ENCODE measurements around the gene DIP2C. TPM values are rescaled to one million over a fixed set of nuclear protein-coding genes. Genes with fewer than 3 reads are reported as not detected.
A peak's percentile ranks its signal among the peaks of the same experiment; 100 is the strongest.

Gene DIP2C
- total RNA-seq, 2 experiments from 2014 or later, result 0.85 to 0.95 TPM

- intact Hi-C loops (cut with micrococcal nuclease), result no loop called here
- Mint-ChIP-seq H3K36me3 (ENCODE audit: low read depth) (no peaks in the 10 kb centered on the region), H3K27me3 (peaks cover 12% of the 10 kb centered on the region), H3K4me3 (no peak overlapping the region), H3K27ac (no peak overlapping the region), H3K9me3 (no peaks in the 10 kb centered on the region), H3K4me1 (ENCODE audit: low read depth) (peaks cover 2% of the 10 kb centered on the region)
- TF ChIP-seq CTCF (IDR thresholded peaks at IDR 0.05), result no peak
- ChIA-PET CTCF (no interaction called here), POLR2A (no interaction called here)
- DNase-seq (peak; percentile 42), ATAC-seq (no peak)
Observed at GRCh38 chr10:557792-558328, 131.6 kb downstream of the DIP2C start.

DNA sequence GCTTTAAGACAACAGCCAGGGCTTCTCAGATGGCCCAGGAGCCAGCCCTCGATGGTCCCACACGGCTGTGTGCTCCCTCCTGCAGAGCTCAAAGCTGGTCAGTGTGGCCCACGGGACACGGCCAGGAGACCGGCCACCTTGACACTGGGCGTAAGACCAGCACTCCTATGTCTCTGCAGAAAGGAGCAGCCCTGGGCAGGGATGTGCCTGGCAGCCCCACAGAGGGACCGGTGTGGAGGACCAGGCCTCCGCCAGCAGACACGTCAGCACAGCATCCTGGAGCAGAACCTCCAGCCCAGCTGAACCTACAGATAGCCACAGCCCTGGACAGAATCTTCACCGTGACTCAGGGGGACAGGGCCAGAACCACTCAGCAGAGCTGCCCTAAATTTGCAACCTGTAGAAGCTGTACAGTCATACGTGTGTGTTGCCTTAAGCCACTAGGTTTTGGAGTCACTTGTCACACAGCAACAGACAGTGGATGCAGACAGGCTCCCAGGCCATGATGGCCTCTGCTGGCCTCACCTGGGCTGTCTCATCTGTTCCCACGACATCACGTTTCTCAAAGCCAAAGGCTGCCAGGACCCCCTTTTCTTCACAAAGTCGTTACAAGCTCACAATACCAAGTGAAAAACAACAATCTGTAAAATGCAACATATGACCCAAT lies 132.4 kb downstream of the DIP2C start:
- no peak for TF ChIP-seq CTCF (IDR thresholded peaks at IDR 0.05)
- H3K9me3 Mint-ChIP-seq, result no peaks in the 10 kb centered on the region
- no peak for DNase-seq
- no peak overlapping the region for H3K4me3 Mint-ChIP-seq
- ChIA-PET POLR2A (no interaction called here), CTCF (no interaction called here)
- H3K27ac Mint-ChIP-seq, result no peak overlapping the region
- H3K27me3 Mint-ChIP-seq, result peaks cover 12% of the 10 kb centered on the region
- peaks cover 2% of the 10 kb centered on the region for H3K4me1 Mint-ChIP-seq (ENCODE audit: low read depth)
- intact Hi-C loops (cut with micrococcal nuclease), result no loop called here
- no peak for ATAC-seq
- no peaks in the 10 kb centered on the region for H3K36me3 Mint-ChIP-seq (ENCODE audit: low read depth)

GRCh38 chr10:555682-556350 lies 133.7 kb downstream of the DIP2C start:
- Mint-ChIP-seq H3K9me3 (no peaks in the 10 kb centered on the region), H3K27ac (no peak overlapping the region), H3K36me3 (ENCODE audit: low read depth) (no peaks in the 10 kb centered on the region), H3K4me1 (ENCODE audit: low read depth) (peaks cover 2% of the 10 kb centered on the region), H3K27me3 (peaks cover 13% of the 10 kb centered on the region), H3K4me3 (no peak overlapping the region)
- TF ChIP-seq CTCF (IDR thresholded peaks at IDR 0.05), result no peak
- ChIA-PET POLR2A (no interaction called here), CTCF (no interaction called here)
- DNase-seq (no peak), ATAC-seq (no peak)
- intact Hi-C loops (cut with micrococcal nuclease), result no loop called here

GRCh38 chr10:555281-555680 lies 134.2 kb downstream of the DIP2C start:
- Mint-ChIP-seq H3K4me1 (ENCODE audit: low read depth) (peaks cover 2% of the 10 kb centered on the region), H3K27ac (no peak overlapping the region), H3K4me3 (no peak overlapping the region), H3K9me3 (no peaks in the 10 kb centered on the region), H3K36me3 (ENCODE audit: low read depth) (no peaks in the 10 kb centered on the region), H3K27me3 (peaks cover 14% of the 10 kb centered on the region)
- TF ChIP-seq CTCF (IDR thresholded peaks at IDR 0.05), result no peak
- intact Hi-C loops (cut with micrococcal nuclease), result no loop called here
- ChIA-PET POLR2A (no interaction called here), CTCF (no interaction called here)
- ATAC-seq (no peak), DNase-seq (no peak)

GRCh38 chr10:554182-554848 lies 135.2 kb downstream of the DIP2C start:
- CTCF ChIA-PET, result no interaction called here

More at GRCh38 chr10:554182-554848, 135.2 kb downstream of the DIP2C start:
- Mint-ChIP-seq H3K9me3 (no peaks in the 10 kb centered on the region), H3K4me3 (no peak overlapping the region), H3K27ac (no peak overlapping the region), H3K4me1 (ENCODE audit: low read depth) (peaks cover 2% of the 10 kb centered on the region), H3K36me3 (ENCODE audit: low read depth) (no peaks in the 10 kb centered on the region), H3K27me3 (peaks cover 14% of the 10 kb centered on the region)
- intact Hi-C loops (cut with micrococcal nuclease), result no loop called here
- no peak for ATAC-seq
- no peak for TF ChIP-seq CTCF (IDR thresholded peaks at IDR 0.05)
- POLR2A ChIA-PET, result no interaction called here
- DNase-seq, result no peak
